OCI-LY7 (cell line): ENCODE measurements around the gene RCOR3.
"Not testable (repeated sequence)": the region's sequence is repeated elsewhere in the genome, so short reads cannot be mapped to it uniquely, and the experiment has no call there.

Source experiments
- CTCF ChIP-seq: fragments of 200-600 bp; sonication (generic); conservative IDR thresholded peaks from 2 replicates; pipeline ENCODE4 v1.5.1; 2014; ENCODE audit warnings: mild to moderate bottlenecking, antibody characterized with exemption, low read length, moderate library complexity, mixed read lengths
- EZH2phosphoT487 ChIP-seq: fragments of 200-600 bp; sonication (generic); IDR thresholded peaks from 2 replicates; pipeline ENCODE4 v1.6.1; 2018; ENCODE audit warnings: low read depth, borderline replicate concordance, mild to moderate bottlenecking, mixed run types, antibody characterized with exemption, low read length, moderate library complexity, mixed read lengths

GRCh38 chr1:211246583-211246982 lies 12.6 kb upstream of the RCOR3 start:
- not testable (repeated sequence) for TF ChIP-seq CTCF, EZH2phosphoT487
